KMS-11 (cell line): ENCODE results near the gene OR6K3.

Source experiments
- H2AFZ ChIP-seq: fragments of 200-600 bp; sonication (generic); 2 replicates; pipeline ENCODE4 v1.6.1; 2016; ENCODE audit warnings: antibody characterized with exemption, mixed run types, low read depth
- H3K27ac ChIP-seq: fragments of 200-600 bp; sonication (generic); 2 replicates; pipeline ENCODE4 v1.6.1; 2016; ENCODE audit warnings: mild to moderate bottlenecking, mixed run types
- H3K27me3 ChIP-seq: fragments of 200-600 bp; sonication (generic); 2 replicates; pipeline ENCODE4 v1.6.1; 2017; ENCODE audit warnings: mild to moderate bottlenecking, low read depth, mixed run types, moderate library complexity; ENCODE audit not compliant: insufficient read depth
- H3K36me3 ChIP-seq: fragments of 200-600 bp; sonication (generic); 2 replicates; pipeline ENCODE4 v1.6.1; 2017; ENCODE audit warnings: mild to moderate bottlenecking, mixed run types; ENCODE audit not compliant: insufficient read depth
- H3K4me1 ChIP-seq: fragments of 200-600 bp; sonication (generic); 2 replicates; pipeline ENCODE4 v1.6.1; 2016; ENCODE audit warnings: mild to moderate bottlenecking, low read depth, mixed run types; ENCODE audit not compliant: poor library complexity, severe bottlenecking
- H3K4me2 ChIP-seq: fragments of 200-600 bp; sonication (generic); 2 replicates; pipeline ENCODE4 v1.7.0; 2016; ENCODE audit warnings: mild to moderate bottlenecking, mixed run types
- H3K4me3 ChIP-seq: fragments of 200-600 bp; sonication (generic); IDR thresholded peaks from 2 replicates; pipeline ENCODE4 v1.6.1; 2017; ENCODE audit warnings: low read depth, low read length, mixed read lengths; ENCODE audit not compliant: insufficient read depth
- H3K79me2 ChIP-seq: fragments of 200-600 bp; sonication (generic); 2 replicates; pipeline ENCODE4 v1.6.1; 2016; ENCODE audit warnings: low read depth, mixed run types; ENCODE audit not compliant: insufficient read depth
- H3K9ac ChIP-seq: fragments of 200-600 bp; sonication (generic); 2 replicates; pipeline ENCODE4 v1.6.1; 2016; ENCODE audit warnings: mild to moderate bottlenecking, mixed run types
- H4K20me1 ChIP-seq: fragments of 200-600 bp; sonication (generic); 2 replicates; pipeline ENCODE4 v1.6.1; 2016; ENCODE audit warnings: mild to moderate bottlenecking, mixed run types; ENCODE audit not compliant: insufficient read depth
- CTCF ChIP-seq: fragments of 200-600 bp; sonication (generic); conservative IDR thresholded peaks from 2 replicates; pipeline ENCODE4 v1.6.1; 2017; ENCODE audit warnings: low read depth, mild to moderate bottlenecking, antibody characterized with exemption, low read length, moderate library complexity, mixed read lengths

OR6K3 gene, protein sequence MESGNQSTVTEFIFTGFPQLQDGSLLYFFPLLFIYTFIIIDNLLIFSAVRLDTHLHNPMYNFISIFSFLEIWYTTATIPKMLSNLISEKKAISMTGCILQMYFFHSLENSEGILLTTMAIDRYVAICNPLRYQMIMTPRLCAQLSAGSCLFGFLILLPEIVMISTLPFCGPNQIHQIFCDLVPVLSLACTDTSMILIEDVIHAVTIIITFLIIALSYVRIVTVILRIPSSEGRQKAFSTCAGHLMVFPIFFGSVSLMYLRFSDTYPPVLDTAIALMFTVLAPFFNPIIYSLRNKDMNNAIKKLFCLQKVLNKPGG

GRCh38 chr1:158720620-158721019, at the start of gene OR6K3:
Gene OR6K3, minus strand, starts transcription at chr1:158720720. Its CDS starts 2,605 bp downstream, at chr1:158718115.
- Histone ChIP-seq H3K9ac (no peak within 1 kb of the TSS), H4K20me1 (no peaks in the 10 kb centered on the region), H3K4me3 (no peak within 1 kb of the TSS), H3K4me2 (no peak within 1 kb of the TSS), H2AFZ (no peak within 1 kb of the TSS), H3K79me2 (no peaks in the 10 kb centered on the region), H3K27ac (no peak within 1 kb of the TSS), H3K36me3 (no peaks in the 10 kb centered on the region), H3K27me3 (no peaks in the 10 kb centered on the region), H3K4me1 (peaks cover 15% of the 10 kb centered on the region)
- no peak for TF ChIP-seq CTCF

GRCh38 chr1:158754420-158754819, 33.9 kb upstream of the OR6K3 start, which contains the start of gene OR6K6:
Gene OR6K6, plus strand, starts transcription at chr1:158754720. Its CDS starts 168 bp downstream, at chr1:158754888.
- Histone ChIP-seq H3K27ac (no peak within 1 kb of the TSS), H3K27me3 (no peaks in the 10 kb centered on the region), H3K36me3 (no peaks in the 10 kb centered on the region), H3K79me2 (no peaks in the 10 kb centered on the region), H2AFZ (no peak within 1 kb of the TSS), H3K4me1 (no peaks in the 10 kb centered on the region), H3K4me2 (no peak within 1 kb of the TSS), H4K20me1 (no peaks in the 10 kb centered on the region), H3K9ac (no peak within 1 kb of the TSS), H3K4me3 (no peak within 1 kb of the TSS)
- no peak for TF ChIP-seq CTCF

- Histone ChIP-seq H4K20me1 (no peaks in the 10 kb centered on the region), H3K79me2 (no peaks in the 10 kb centered on the region), H3K4me2 (no peak overlapping the region), H3K27ac (no peak overlapping the region), H3K9ac (no peak overlapping the region), H2AFZ (no peak overlapping the region), H3K36me3 (no peaks in the 10 kb centered on the region), H3K27me3 (no peaks in the 10 kb centered on the region), H3K4me1 (no peaks in the 10 kb centered on the region), H3K4me3 (no peak overlapping the region)
- TF ChIP-seq CTCF, result no peak
Measured at GRCh38 chr1:158752155-158752712, 31.7 kb upstream of the OR6K3 start.

DNA sequence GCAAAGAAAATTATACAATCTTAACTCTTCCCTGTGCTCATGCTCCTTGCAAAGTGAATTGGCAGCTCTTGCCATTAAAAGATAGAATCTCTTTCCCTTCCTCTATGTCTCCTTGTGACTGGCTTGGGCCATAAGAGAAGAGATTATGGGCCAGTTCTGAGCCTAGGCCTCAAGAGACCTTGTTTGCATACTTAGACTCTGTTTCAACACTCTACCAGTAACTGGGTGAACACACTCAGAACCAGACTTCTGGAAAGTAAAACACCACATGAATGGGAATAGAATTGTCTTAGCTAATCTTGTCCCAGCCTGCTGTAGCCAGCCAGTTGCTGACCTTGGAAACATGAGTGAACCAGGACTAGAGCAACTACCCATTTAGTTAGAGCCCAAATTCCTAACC, 15.3 kb upstream of the OR6K3 start:
- no peak overlapping the region for H3K4me3 ChIP-seq
- H4K20me1 ChIP-seq, result no peaks in the 10 kb centered on the region
- no peak overlapping the region for H3K9ac ChIP-seq
- no peak overlapping the region for H3K27ac ChIP-seq
- no peak overlapping the region for H2AFZ ChIP-seq
- no peak overlapping the region for H3K4me2 ChIP-seq
- no peaks in the 10 kb centered on the region for H3K27me3 ChIP-seq
- no peak for TF ChIP-seq CTCF
- H3K79me2 ChIP-seq, result no peaks in the 10 kb centered on the region
- no peaks in the 10 kb centered on the region for H3K4me1 ChIP-seq
- no peaks in the 10 kb centered on the region for H3K36me3 ChIP-seq
